Transverse colon (tissue), 4 donors: Measurements from ENCODE around the gene RAPGEF4.

Experiments used
- CTCF ChIP-seq, 5 experiments: fragments of 200-600 bp in 3 of 5; fragments of 450-650 bp in 2 of 5; sonication (generic) in 3 of 5; IDR thresholded peaks; 1 replicate in 2 of 5; 2 replicates in 3 of 5; pipeline ENCODE4 v1.5.1; 2016 to 2017; ENCODE audit warnings: antibody characterized with exemption in 5 of 5, inconsistent platforms in 3 of 5, mild to moderate bottlenecking in 2 of 5, moderate library complexity in 1 of 5
- POLR2A ChIP-seq: fragments of 450-650 bp; IDR thresholded peaks from one replicate; pipeline ENCODE4 v1.6.1; 2016; ENCODE audit warnings: antibody characterized with exemption, mild to moderate bottlenecking, moderate library complexity
- POLR2AphosphoS5 ChIP-seq, 3 donors: sonication (generic); formaldehyde crosslinking; IDR thresholded peaks; one replicate each; pipeline ENCODE4 v1.6.1; 2016; ENCODE audit warnings: antibody characterized with exemption in 3 of 3

- TF ChIP-seq CTCF (IDR thresholded peaks at IDR 0.05) (no peak), POLR2AphosphoS5 (IDR thresholded peaks at IDR 0.05) (no peak), POLR2A (no peak)
Measured at GRCh38 chr2:172826522-172826921, 90.9 kb downstream of the RAPGEF4 start.
